C4-2B (cell line): ENCODE measurements around the gene SCFD1.
A peak's percentile ranks its signal among the peaks of the same experiment; 100 is the strongest.
"Not testable (repeated sequence)": the region's sequence is repeated elsewhere in the genome, so short reads cannot be mapped to it uniquely, and the experiment has no call there.

Source experiments
- H3K27ac ChIP-seq: fragments of 450-650 bp; 2 replicates; pipeline ENCODE4 v1.5.1; 2017
- ZFX ChIP-seq: fragments of 450-650 bp; IDR thresholded peaks from 2 replicates; pipeline ENCODE4 v1.6.1; 2017
- TF ChIP-seq, protein P1 (sequence below): fragments of 450-650 bp; conservative IDR thresholded peaks from 2 replicates; pipeline ENCODE4 v1.5.1; 2017; ENCODE audit warnings: mild to moderate bottlenecking

SCFD1 gene

DNA sequence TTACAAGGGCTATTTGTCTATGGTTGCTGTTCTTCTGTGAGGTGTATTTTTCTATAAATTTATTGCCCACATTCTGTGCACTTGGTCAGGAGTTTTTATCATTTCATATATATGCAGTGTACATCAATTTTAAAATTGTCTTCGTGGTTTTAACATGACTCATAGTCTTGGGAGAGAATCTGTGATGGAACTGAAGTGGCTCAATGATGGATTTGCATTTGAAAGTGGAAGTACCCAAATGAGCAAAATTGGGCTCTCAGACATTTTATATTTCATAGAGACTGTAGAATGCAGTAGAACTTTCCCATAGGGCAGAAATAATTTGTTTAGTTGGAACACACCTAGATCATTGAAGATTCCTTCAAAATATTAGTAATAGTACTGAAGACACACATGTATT lies 1.9 kb upstream of the SCFD1 start:
- TF ChIP-seq, protein P1, sequence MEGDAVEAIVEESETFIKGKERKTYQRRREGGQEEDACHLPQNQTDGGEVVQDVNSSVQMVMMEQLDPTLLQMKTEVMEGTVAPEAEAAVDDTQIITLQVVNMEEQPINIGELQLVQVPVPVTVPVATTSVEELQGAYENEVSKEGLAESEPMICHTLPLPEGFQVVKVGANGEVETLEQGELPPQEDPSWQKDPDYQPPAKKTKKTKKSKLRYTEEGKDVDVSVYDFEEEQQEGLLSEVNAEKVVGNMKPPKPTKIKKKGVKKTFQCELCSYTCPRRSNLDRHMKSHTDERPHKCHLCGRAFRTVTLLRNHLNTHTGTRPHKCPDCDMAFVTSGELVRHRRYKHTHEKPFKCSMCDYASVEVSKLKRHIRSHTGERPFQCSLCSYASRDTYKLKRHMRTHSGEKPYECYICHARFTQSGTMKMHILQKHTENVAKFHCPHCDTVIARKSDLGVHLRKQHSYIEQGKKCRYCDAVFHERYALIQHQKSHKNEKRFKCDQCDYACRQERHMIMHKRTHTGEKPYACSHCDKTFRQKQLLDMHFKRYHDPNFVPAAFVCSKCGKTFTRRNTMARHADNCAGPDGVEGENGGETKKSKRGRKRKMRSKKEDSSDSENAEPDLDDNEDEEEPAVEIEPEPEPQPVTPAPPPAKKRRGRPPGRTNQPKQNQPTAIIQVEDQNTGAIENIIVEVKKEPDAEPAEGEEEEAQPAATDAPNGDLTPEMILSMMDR: no peak
- no peak for TF ChIP-seq ZFX
- H3K27ac ChIP-seq: no peak overlapping the region

DNA sequence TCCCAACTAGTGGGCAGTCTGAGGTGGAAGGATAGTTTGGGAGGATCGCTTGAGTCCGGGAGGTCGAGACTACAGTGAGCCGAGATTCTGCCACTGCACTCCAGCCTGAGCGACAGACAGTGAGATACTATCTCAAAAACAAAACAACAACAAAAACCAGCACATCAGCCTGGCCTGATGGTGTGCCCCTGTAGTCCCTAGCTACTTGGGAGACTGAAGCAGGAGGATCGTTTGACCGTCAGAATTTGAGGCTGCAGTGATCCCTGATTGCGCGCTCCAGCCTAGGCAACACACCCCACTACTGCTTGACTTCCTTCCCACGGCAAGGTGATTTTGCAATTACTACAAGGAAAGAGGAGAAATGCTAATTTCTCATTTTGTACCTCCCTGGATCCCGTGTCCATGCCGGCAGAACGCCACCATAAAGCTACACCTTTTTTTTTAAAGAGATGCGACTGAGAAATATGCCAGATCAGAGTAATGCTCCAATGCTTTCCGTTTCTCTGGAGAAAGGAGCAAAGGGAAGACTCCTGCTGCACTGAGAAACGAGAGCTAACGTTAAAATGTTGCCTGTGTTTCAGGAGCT lies 672 bp upstream of the SCFD1 start:
- peak overlapping the region; percentile 86 for H3K27ac ChIP-seq
- no peak for TF ChIP-seq ZFX
- TF ChIP-seq, protein P1: no peak

DNA sequence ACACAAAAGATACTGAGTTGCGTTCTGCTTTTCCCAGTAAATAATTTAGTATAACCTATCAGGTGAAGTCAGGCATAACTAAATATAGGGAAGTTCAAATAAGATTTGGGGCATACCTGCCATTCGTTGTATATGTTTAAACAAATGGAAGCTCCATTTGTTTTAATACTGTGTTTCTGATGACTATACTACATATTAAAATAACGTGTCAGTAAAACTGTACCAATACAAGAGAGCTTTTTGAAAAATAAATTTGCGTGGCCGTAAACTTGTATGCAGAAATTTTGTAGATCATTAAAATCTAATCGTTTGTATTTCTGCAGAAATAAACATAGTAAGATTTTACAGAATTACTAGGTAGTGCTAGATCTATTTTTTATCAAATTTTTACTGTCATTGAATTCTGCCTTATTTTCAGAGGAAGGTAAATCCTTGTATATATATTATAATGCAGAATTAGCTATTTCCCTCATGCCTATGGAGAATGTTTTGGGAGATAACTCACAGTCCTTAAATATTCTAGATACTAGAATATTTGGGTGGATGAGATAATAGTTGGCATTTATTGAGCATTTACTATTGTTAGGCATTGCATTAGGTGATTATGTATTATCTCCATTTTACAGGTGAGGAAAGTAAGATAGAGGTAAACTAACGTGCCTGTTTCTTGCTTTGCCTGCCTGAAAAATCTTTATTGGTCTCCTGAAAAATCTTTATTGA lies 1.5 kb downstream of the SCFD1 start:
- H3K27ac ChIP-seq: no peak overlapping the region
- TF ChIP-seq ZFX: no peak
- TF ChIP-seq, protein P1: no peak

DNA sequence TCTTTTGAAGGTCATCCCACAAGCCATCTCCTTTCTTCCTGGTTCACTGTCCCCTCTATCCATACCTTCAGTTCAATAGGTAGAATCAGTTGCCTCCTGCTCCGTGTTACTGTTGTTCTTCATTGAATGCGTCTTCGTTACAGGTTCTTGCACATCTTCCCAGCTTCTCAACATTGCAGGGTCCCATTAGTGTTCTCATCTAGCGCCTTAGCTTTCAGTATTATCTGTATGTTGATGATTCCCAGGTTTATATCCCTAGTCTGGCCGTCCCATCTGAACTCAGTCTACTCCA lies 2.0 kb downstream of the SCFD1 start:
- no peak overlapping the region for H3K27ac ChIP-seq
- TF ChIP-seq ZFX: no peak
- TF ChIP-seq, protein P1: no peak

DNA sequence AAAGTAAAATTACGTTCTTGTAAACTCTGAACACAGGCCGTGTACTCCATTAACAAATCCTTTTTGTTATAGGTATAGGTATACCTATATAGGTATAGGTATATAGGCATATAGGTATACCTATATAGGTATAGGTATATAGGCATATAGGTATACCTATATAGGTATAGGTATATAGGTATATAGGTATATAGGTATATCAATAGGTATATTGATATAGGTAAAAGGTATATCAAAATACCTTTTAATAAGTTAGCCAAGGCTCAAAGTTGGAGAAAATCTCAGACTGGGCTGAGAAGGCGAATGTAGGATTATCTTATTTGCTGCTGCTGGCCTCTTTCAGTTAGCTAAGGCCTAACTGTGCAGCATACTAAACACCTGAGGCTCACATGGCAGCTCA lies 3.4 kb downstream of the SCFD1 start:
- TF ChIP-seq, protein P1: no peak
- no peak for TF ChIP-seq ZFX
- no peak overlapping the region for H3K27ac ChIP-seq

DNA sequence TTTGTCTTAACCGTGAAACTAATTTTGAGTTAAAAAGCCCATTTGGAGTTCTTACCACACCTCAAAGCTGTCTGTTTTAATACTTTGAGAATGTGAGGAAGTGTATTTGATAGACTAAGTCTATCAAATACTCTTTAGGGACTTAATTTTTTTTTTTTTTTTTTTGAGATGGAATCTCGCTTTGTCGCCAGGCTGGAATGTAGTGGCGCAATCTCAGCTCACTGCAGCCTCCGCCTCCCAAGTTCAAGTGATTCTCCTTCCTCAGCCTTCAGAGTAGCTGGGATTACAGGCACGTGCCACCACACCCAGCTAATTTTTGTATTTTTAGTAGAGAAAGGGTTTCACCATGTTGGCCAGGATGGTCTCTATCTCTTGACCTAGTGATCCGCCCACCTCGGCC lies 7.3 kb downstream of the SCFD1 start:
- H3K27ac ChIP-seq: not testable (repeated sequence)

DNA sequence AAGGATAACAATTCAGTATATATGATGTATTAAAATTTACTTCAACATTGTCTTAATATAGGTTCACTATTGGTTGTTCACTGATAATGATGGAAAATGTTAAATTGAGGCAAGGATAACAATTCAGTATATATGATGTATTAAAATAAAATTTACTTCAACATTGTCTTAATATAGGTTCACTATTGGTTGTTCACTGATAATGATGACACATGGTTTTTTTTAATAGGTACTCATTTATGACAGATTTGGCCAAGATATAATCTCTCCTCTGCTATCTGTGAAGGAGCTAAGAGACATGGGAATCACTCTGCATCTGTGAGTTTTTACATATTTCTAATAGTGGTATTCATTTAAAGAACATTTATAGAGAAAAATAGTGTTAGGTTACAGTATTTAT lies 8.1 kb downstream of the SCFD1 start:
- no peak overlapping the region for H3K27ac ChIP-seq
- no peak for TF ChIP-seq ZFX
- TF ChIP-seq, protein P1: no peak

DNA sequence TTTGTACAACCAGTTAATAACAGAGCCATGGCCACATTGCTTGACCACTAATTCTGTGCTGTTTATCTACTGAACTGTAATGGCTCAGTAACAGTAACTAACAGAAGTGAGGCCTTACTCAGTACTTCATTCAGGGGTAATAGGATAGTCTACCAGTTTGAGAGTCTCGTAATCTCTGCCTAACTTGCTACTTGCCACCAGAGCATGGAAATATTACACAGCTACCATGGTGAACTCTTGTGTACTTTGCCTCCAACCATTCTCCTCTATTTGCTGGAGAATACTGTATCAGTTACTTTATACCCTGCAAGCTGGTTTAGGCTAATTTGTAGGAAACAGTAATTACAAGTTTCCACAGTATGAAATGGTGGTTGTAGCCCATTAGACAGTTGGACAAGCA lies 10.6 kb downstream of the SCFD1 start:
- TF ChIP-seq, protein P1: no peak
- no peak for TF ChIP-seq ZFX
- H3K27ac ChIP-seq: no peak overlapping the region
